ENCODE data around the gene MBTPS2.

- TF ChIP-seq POLR2A (IDR thresholded peaks at IDR 0.05; ENCODE audit: low read length) (no peak), GATA1 (IDR thresholded peaks at IDR 0.05; ENCODE audit: low read depth, low read length) (no peak)
Measured at GRCh38 chrX:21816136-21816535, 23.3 kb upstream of the MBTPS2 start.
